ENCODE results near the gene PPP3CB. TPM values are rescaled to one million over a fixed set of nuclear protein-coding genes. Genes with fewer than 3 reads are reported as not detected.

PPP3CB gene
- 10 to 100 TPM; 60.2 to 72.0 (median 66.9) TPM for polyA plus RNA-seq (ENCODE audit: insufficient read length in 4 of 4)

DNA sequence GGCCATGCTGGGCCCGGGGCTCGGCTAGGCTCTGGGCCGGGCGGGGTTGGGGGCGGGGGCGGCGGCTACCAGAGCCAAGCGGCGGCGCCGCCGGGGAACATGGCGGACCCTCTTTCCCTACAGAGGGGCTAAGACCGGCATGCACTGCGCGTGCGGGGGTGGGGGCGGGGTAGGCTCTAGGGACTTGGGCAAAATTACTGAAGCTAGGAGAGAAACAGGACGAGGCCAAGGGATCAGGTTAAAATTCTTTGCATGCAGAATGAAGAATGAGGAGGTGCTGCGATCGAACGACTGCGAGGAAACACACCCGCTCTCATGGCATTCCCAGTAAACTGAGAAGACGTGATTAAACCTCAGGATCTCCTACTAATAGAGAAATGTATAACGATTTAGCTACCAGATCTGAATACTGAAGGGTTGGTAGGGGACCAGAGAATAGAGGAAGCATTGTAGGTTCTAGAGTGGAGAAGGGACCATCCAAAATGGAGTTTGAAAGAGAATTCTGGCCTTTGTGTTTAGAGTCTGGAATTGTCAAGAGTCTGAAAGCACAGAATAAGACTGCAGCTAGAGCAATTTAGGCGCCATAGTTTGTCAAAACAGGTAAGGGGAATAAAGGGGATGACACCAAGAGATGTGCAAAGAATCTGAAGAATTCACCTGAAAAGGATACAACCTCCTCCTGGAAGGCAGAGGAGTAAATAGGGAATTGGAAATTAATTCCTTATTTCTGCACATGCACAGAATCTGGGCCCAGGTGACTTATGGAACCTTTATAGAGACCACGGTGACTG is at the start of gene PPP3CB:
Gene PPP3CB, minus strand, starts transcription at position 141 of the 791 bp plus-strand sequence. Its CDS starts 135 bp downstream, at position 6.
- DNase-seq (ENCODE audit: low read depth in 4 of 4, low spot score in 2 of 4), result peak; percentile 85 to 93 (median 90)

- no peak for DNase-seq (ENCODE audit: low read depth in 4 of 4, low spot score in 2 of 4)
Observed at GRCh38 chr10:73545357-73545756, 49.5 kb upstream of the PPP3CB start.

DNA sequence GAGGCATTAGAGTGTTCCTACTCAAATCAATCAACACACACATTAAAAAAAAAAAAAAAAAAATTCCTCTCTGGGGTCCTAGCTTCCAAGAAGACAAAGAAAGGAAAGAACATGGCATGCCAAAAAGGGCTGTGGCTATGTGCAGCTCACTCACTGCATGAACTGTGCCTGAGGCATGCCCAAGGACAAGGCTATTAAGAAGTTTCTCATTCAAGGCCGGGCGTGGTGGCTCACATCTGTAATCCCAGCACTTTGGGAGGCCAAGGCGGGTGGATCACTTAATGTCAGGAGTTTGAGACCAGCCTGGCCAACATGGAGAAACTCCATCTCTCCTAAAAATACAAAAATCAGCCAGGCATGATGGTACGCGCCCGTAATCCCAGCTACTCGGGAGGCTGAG is 41.9 kb upstream of the PPP3CB start:
- DNase-seq (ENCODE audit: low read depth in 4 of 4, low spot score in 2 of 4), result no peak

DNA sequence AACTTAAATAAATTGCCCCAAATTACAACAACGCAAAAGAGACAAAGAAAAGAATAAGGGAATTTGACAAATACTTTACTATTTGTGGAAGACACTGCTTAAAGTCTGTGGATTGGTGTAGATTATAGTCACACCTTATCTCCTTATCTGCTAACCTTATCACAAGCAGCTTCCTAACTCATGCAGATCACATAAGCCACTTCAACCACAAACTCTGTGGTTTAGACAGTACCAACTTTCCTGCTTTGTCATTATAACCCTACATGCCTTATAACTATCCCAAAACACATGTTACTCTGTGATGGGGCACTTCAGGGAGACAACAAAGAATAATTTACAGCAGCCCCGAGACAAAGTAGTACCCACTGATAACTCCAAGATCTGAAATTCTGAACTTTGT is 41.5 kb upstream of the PPP3CB start:
- no peak for DNase-seq (ENCODE audit: low read depth in 4 of 4, low spot score in 2 of 4)

- no peak for DNase-seq (ENCODE audit: low read depth in 4 of 4, low spot score in 2 of 4)
Observed at GRCh38 chr10:73534857-73535256, 39.0 kb upstream of the PPP3CB start.

DNA sequence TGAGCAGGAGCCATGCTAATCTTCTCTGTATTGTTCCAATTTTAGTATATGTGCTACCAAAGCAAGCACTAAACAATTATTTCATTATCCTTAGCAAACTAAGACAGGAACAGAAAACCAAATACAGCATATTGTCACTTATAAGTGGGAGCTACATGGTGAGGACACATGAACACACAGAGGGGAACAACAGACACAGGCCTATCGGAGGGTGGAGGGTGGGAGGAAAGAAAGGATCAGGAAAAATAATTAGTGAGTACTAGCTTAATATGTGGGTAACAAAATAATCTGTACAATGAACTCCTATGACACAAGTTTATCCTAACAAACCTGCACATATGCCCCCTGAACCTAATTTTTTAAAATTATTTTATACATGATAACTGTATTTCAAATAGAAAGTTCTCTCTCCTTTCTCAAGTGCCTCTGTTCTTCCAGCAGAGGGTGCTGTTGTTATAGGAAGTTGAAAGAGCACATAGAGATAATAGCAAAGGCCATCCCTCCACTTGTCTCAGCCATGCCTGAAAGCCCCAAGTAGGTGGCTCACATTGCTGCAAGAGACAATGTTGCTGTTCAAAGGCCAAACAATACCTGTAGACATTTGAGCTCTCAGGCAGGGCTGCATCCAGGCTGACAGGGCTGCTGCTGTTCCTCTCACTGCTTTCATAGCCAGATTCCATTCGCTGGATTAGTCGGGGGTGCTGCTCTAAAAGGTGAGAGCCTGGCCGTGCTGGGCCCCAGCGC is 33.4 kb upstream of the PPP3CB start:
- peak; percentile 6 to 63 (median 32) for DNase-seq (ENCODE audit: low read depth in 4 of 4, low spot score in 2 of 4)

DNA sequence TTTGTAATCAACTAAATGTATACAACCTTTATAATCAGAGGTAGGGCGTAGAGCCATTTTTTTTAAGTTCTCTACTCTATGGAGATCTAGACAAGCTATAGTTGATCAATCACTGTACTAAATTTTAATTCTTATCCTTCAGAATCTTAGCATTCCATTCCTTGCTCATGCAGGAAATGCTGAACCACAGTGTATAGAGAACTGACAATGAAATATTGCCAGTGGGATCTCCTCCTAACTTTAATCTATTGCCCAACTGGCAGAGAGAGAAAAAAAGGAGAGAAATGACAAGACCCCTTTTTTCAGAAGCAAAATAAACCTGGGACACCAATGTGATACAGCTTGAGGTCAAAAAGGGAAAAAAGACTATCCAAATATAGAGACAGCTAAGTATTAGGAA is 26.4 kb upstream of the PPP3CB start:
- no peak for DNase-seq (ENCODE audit: low read depth in 4 of 4, low spot score in 2 of 4)

GRCh38 chr10:73519336-73519735 is 23.5 kb upstream of the PPP3CB start:
- DNase-seq (ENCODE audit: low read depth in 4 of 4, low spot score in 2 of 4), result no peak

DNA sequence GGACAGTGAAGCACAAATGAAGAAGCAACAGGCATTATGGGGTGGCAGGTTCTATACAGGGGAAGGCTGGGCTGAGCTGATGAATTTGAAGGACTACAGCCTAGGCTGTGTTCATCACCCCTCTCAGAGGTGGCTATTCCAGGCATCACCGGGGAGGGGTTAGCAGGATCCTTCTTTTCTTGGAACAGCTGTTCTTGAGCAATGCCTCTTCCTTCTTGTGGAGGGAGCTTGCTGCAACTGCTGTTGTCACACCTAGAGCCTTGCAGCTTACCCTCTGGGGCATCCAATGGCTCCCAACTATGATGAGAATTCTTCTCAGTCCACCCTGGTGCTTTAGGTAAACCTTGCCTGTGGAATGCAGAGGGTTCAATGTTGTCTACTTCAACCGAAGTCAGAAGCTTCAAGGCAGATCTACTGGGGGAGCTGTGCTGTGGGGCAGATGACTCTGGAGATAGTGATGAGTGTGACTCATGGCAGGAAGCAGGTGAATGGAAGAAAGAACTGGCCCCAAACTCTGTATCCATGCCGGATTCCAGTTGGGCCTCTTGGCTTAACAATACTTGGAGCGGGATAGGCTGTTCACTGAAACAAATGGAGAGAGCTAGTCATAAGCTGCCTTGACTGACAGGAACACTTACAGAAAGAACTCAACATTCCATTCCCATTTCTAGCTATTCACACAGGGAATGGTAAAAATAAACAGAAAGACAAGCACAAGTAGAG is 21.5 kb upstream of the PPP3CB start:
- no peak for DNase-seq (ENCODE audit: low read depth in 4 of 4, low spot score in 2 of 4)

GRCh38 chr10:73512207-73512743 is 16.5 kb upstream of the PPP3CB start:
- DNase-seq (ENCODE audit: low read depth in 4 of 4, low spot score in 2 of 4), result no peak

- no peak for DNase-seq (ENCODE audit: low read depth in 4 of 4, low spot score in 2 of 4)
Observed at GRCh38 chr10:73509695-73510094, 13.9 kb upstream of the PPP3CB start.

DNA sequence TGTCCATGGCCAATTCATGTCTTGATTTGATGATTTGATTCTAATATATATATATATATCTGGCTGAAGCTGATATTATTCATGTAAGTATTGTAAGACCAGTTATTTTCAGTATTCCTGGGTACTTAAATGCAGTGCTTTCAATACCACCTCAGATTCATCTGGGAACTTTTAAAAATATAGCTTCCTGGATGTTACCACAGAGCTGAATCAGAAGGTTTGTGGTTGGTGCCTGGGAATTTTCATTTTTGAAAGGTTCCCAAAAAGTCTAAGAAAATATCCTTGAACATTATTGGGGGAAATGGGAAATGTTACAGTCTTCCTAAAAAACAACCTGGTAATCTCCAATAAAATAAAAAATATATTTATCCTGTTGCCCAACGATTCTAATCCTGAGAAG is 10.7 kb upstream of the PPP3CB start:
- DNase-seq (ENCODE audit: low read depth in 4 of 4, low spot score in 2 of 4), result no peak

DNA sequence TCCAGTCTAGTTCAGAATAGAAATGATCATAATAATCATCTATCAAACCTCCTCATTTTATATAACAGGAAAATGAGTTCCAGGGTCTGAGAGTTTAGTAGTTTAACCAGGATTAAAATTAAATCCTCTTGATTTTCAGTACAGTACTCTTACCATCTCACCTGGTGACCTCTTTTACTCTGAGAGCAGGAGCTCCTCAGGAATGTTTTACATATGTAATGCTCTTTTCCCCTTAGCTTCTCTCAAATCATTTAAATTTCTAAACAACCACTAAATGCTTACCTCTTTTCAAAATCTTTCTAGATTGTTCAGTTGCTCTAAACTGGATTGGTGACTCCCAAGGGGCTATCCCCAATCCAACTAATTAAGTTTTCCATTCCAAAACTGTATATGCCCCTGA is 10.2 kb upstream of the PPP3CB start:
- DNase-seq (ENCODE audit: low read depth in 4 of 4, low spot score in 2 of 4), result no peak

GRCh38 chr10:73503037-73503436 is 7.2 kb upstream of the PPP3CB start:
- no peak for DNase-seq (ENCODE audit: low read depth in 4 of 4, low spot score in 2 of 4)

DNA sequence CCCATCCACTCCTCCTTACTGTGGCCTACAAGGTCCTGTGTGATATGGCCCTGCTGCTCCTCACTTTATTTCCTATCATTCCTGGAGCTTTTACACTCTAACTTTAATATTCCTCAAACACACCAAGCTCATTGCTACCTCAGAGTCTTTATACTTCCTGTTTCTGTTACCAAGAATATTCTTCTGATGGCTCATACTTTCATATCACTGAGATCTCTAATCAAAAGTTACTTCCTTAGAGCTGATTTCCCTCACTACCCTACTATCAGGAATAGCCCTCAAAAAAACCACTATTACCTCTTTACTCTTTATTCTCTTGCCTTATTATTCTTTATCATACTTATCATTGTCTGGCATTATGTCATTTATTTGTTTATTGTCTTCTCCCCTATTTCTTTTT is 5.8 kb upstream of the PPP3CB start:
- no peak for DNase-seq (ENCODE audit: low read depth in 4 of 4, low spot score in 2 of 4)

DNA sequence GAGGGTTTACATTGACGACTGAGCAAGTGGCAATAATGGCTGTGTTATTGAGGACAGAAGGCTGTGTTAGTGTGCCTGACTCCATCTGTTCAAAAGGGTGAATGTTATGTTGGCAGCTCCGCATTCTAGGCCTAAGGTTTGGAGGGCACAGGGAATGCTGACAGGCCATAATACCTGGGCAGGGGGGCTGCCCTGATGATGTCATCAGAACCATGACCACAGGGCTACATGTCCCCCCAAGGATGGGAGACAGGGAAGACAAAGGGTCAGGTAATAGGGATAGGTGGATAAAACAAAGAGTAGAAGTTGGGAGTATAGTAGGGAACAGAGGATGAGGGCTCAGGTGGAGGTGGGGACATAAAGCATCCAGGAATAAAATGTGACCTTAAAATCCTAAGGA is 1.8 kb upstream of the PPP3CB start:
- no peak for DNase-seq (ENCODE audit: low read depth in 4 of 4, low spot score in 2 of 4)

GRCh38 chr10:73495226-73495883 is 469 bp downstream of the PPP3CB start:
- peak; percentile 42 to 56 (median 50) for DNase-seq (ENCODE audit: low read depth in 4 of 4, low spot score in 2 of 4)

DNA sequence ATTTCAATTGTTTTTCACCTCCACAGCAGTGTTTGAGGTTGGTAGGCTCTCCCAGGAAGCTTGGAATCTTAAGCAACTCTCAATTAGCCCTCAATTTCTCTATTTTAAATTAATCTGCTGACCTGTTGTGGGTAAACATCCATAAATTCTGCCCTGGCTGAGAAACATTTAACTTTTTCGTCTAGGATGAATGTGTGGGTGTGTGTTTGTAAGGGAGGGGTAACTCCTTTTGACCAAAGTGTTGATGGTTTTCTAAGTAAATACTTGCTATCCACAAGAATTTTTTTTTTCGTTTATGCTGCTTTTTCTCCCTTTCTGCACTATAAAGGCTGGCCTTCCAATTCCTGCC is 973 bp downstream of the PPP3CB start:
- peak in 2 of 4 donors; percentile 2 to 3 for DNase-seq (ENCODE audit: low read depth in 4 of 4, low spot score in 2 of 4)

- no peak for DNase-seq (ENCODE audit: low read depth in 4 of 4, low spot score in 2 of 4)
Observed at GRCh38 chr10:73494213-73494612, 1.6 kb downstream of the PPP3CB start.

- DNase-seq (ENCODE audit: low read depth in 4 of 4, low spot score in 2 of 4), result no peak
Observed at GRCh38 chr10:73493781-73494180, 2.0 kb downstream of the PPP3CB start.

GRCh38 chr10:73486601-73487000 is 9.2 kb downstream of the PPP3CB start:
- no peak for DNase-seq (ENCODE audit: low read depth in 4 of 4, low spot score in 2 of 4)

Measured in left renal cortex interstitium (tissue), 4 donors.